Body of pancreas (tissue), 4 donors: ENCODE results near the gene RBFOX2.

Source experiments
- POLR2A ChIP-seq, 3 donors: fragments of 450-650 bp; IDR thresholded peaks; one replicate each; pipeline ENCODE4 v1.6.1; 2016; ENCODE audit warnings: antibody characterized with exemption in 3 of 3, mild to moderate bottlenecking in 2 of 3
- TF ChIP-seq, protein P1 (sequence below), 7 experiments: fragments of 450-650 bp in 4 of 7; fragments of 200-600 bp in 3 of 7; sonication (generic) in 3 of 7; IDR thresholded peaks; one replicate each; pipeline ENCODE4 v1.5.1; 2016 to 2019; ENCODE audit warnings: antibody characterized with exemption in 7 of 7

DNA sequence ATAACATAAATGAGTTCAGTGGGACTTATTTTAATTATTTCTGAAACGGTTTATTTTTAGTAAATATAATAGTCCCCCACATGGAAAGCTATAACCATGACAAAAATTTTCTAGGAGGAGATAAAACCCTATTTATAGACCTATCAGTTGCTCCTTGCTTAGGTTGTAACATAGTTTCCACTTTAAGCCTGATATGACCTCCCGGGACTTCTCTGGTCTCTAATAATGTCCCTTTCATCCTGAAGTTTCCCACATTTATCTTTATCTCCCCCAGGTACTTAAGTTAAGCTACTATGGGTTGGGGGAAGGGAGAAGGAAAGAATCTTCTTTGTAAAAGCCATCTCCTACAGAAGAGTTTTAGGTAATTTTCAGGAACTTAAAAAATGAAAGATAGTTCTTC is 117.7 kb downstream of the RBFOX2 start:
- no peak for TF ChIP-seq POLR2A (IDR thresholded peaks at IDR 0.05)
- TF ChIP-seq, protein P1, sequence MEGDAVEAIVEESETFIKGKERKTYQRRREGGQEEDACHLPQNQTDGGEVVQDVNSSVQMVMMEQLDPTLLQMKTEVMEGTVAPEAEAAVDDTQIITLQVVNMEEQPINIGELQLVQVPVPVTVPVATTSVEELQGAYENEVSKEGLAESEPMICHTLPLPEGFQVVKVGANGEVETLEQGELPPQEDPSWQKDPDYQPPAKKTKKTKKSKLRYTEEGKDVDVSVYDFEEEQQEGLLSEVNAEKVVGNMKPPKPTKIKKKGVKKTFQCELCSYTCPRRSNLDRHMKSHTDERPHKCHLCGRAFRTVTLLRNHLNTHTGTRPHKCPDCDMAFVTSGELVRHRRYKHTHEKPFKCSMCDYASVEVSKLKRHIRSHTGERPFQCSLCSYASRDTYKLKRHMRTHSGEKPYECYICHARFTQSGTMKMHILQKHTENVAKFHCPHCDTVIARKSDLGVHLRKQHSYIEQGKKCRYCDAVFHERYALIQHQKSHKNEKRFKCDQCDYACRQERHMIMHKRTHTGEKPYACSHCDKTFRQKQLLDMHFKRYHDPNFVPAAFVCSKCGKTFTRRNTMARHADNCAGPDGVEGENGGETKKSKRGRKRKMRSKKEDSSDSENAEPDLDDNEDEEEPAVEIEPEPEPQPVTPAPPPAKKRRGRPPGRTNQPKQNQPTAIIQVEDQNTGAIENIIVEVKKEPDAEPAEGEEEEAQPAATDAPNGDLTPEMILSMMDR (IDR thresholded peaks at IDR 0.05): no peak
